ENCODE measurements around the gene GATA2. TPM values are rescaled to one million over a fixed set of nuclear protein-coding genes. Genes with fewer than 3 reads are reported as not detected.

Gene GATA2
- total RNA-seq: not detected in 2 replicates

GRCh38 chr3:128492671-128493569 is at the start of gene GATA2:
Gene GATA2 (minus strand): TSS chr3:128493201. CDS start chr3:128487031, 6,170 bp downstream.

GRCh38 chr3:128466840-128467541 is 26.0 kb downstream of the GATA2 start, which contains the start of gene DNAJB8:
Gene DNAJB8 (minus strand): TSS chr3:128466890. CDS start chr3:128463245, 3,645 bp downstream.

Other genes with a start within 250 kb of the GATA2 start
- not detected in 2 replicates for gene DNAJB8, start 26.3 kb downstream of the GATA2 start, total RNA-seq
- 219 and 256 TPM in 2 replicates for gene RPN1, start 157.6 kb upstream of the GATA2 start, total RNA-seq
- gene RAB7A, start 233.0 kb upstream of the GATA2 start, total RNA-seq: 64.7 and 93.7 TPM in 2 replicates